ENCODE results near the gene CLTCL1.

DNA sequence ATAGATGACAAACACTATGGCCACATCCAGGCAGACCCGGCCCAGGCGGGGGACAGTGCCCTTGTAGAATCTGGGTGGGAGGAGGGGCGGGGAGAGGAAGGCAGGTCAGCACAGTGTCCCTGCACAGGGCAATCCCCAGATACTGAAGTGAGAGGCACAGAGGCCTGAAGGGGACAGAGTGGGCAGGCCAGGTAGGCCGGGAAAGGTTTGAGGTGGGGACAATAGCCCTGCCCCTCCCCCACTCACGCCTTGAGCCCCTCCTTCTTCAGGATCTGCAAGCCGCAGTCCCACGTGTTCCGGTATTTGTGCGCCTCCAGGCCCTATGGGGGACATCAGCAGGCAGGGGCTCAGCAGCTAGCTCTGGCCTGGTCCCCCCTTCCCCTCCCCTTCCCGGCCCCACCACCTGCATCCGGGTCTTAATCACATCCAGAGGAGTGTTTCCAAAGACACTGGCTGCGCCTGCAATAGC lies 115.3 kb downstream of the CLTCL1 start:
- 0 out of 2 replicates have a peak, but pooled peaks have one; percentile 3 for TF ChIP-seq POLR2AphosphoS5 (IDR thresholded peaks at IDR 0.05; ENCODE audit: low read depth)
- TF ChIP-seq, protein P1, sequence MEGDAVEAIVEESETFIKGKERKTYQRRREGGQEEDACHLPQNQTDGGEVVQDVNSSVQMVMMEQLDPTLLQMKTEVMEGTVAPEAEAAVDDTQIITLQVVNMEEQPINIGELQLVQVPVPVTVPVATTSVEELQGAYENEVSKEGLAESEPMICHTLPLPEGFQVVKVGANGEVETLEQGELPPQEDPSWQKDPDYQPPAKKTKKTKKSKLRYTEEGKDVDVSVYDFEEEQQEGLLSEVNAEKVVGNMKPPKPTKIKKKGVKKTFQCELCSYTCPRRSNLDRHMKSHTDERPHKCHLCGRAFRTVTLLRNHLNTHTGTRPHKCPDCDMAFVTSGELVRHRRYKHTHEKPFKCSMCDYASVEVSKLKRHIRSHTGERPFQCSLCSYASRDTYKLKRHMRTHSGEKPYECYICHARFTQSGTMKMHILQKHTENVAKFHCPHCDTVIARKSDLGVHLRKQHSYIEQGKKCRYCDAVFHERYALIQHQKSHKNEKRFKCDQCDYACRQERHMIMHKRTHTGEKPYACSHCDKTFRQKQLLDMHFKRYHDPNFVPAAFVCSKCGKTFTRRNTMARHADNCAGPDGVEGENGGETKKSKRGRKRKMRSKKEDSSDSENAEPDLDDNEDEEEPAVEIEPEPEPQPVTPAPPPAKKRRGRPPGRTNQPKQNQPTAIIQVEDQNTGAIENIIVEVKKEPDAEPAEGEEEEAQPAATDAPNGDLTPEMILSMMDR (IDR thresholded peaks at IDR 0.05; ENCODE audit: insufficient read depth, low read length), result no peak
- TF ChIP-seq GABPA (IDR thresholded peaks at IDR 0.05; ENCODE audit: low read depth), result no peak
- TF ChIP-seq, protein P2, sequence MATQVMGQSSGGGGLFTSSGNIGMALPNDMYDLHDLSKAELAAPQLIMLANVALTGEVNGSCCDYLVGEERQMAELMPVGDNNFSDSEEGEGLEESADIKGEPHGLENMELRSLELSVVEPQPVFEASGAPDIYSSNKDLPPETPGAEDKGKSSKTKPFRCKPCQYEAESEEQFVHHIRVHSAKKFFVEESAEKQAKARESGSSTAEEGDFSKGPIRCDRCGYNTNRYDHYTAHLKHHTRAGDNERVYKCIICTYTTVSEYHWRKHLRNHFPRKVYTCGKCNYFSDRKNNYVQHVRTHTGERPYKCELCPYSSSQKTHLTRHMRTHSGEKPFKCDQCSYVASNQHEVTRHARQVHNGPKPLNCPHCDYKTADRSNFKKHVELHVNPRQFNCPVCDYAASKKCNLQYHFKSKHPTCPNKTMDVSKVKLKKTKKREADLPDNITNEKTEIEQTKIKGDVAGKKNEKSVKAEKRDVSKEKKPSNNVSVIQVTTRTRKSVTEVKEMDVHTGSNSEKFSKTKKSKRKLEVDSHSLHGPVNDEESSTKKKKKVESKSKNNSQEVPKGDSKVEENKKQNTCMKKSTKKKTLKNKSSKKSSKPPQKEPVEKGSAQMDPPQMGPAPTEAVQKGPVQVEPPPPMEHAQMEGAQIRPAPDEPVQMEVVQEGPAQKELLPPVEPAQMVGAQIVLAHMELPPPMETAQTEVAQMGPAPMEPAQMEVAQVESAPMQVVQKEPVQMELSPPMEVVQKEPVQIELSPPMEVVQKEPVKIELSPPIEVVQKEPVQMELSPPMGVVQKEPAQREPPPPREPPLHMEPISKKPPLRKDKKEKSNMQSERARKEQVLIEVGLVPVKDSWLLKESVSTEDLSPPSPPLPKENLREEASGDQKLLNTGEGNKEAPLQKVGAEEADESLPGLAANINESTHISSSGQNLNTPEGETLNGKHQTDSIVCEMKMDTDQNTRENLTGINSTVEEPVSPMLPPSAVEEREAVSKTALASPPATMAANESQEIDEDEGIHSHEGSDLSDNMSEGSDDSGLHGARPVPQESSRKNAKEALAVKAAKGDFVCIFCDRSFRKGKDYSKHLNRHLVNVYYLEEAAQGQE (IDR thresholded peaks at IDR 0.05; ENCODE audit: insufficient replicate concordance, low read depth), result no peak
- TF ChIP-seq SPI1 (IDR thresholded peaks at IDR 0.05; ENCODE audit: borderline replicate concordance, low read depth), result no peak
